GM11168 (cell line): ENCODE measurements around the gene CDH23.

ENCODE experiments used
- in situ Hi-C: fragments of 300-500 bp; cut with MboI; formaldehyde crosslinking; loops from one replicate; pipeline ENCODE4 v1.12.0; 2022; ENCODE audit warnings: low sequenced_read_pairs; ENCODE audit not compliant: unreplicated experiment

The CDH23 gene

GRCh38 chr10:71526653-71527052, 129.9 kb downstream of the CDH23 start:
- in situ Hi-C loops: no loop called here

GRCh38 chr10:71527135-71527534, 130.4 kb downstream of the CDH23 start:
- in situ Hi-C loops: no loop called here

- in situ Hi-C loops: no loop called here
Measured at GRCh38 chr10:71528371-71529206, 131.9 kb downstream of the CDH23 start.

GRCh38 chr10:71529207-71529827, 132.6 kb downstream of the CDH23 start:
- in situ Hi-C loops: no loop called here

GRCh38 chr10:71530781-71531180, 134.1 kb downstream of the CDH23 start:
- in situ Hi-C loops: no loop called here

GRCh38 chr10:71531485-71532446, 135.0 kb downstream of the CDH23 start:
- in situ Hi-C loops: no loop called here

GRCh38 chr10:71532878-71533277, 136.2 kb downstream of the CDH23 start:
- in situ Hi-C loops: no loop called here

GRCh38 chr10:71533936-71534335, 137.2 kb downstream of the CDH23 start:
- in situ Hi-C loops: no loop called here

- in situ Hi-C loops: no loop called here
Measured at GRCh38 chr10:71534568-71535194, 138.0 kb downstream of the CDH23 start.

- in situ Hi-C loops: no loop called here
Measured at GRCh38 chr10:71536332-71536731, 139.6 kb downstream of the CDH23 start.

GRCh38 chr10:71537125-71537524, 140.4 kb downstream of the CDH23 start:
- in situ Hi-C loops: no loop called here

GRCh38 chr10:71537681-71538080, 141.0 kb downstream of the CDH23 start:
- in situ Hi-C loops: no loop called here

- in situ Hi-C loops: no loop called here
Measured at GRCh38 chr10:71538608-71539260, 142.0 kb downstream of the CDH23 start.

GRCh38 chr10:71539442-71540118, 142.9 kb downstream of the CDH23 start:
- in situ Hi-C loops: no loop called here

GRCh38 chr10:71542478-71542877, 145.8 kb downstream of the CDH23 start:
- in situ Hi-C loops: no loop called here

- in situ Hi-C loops: no loop called here
Measured at GRCh38 chr10:71543608-71544170, 147.0 kb downstream of the CDH23 start.

- in situ Hi-C loops: no loop called here
Measured at GRCh38 chr10:71545001-71545400, 148.3 kb downstream of the CDH23 start.

- in situ Hi-C loops: no loop called here
Measured at GRCh38 chr10:71546220-71546619, 149.5 kb downstream of the CDH23 start.

GRCh38 chr10:71547312-71547711, 150.6 kb downstream of the CDH23 start:
- in situ Hi-C loops: no loop called here
